Osteocyte (in vitro differentiated cells): ENCODE results near the gene SPINK6. TPM values are rescaled to one million over a fixed set of nuclear protein-coding genes. Genes with fewer than 3 reads are reported as not detected.

ENCODE experiments used
- DNase-seq: peaks from one replicate; pipeline ENCODE4 v3.0.0; 2021; ENCODE audit warnings: mixed read lengths; ENCODE audit not compliant: unreplicated experiment; ENCODE audit errors: extremely low spot score
- H3K27ac Mint-ChIP-seq: one replicate; pipeline ENCODE4 v1.8.0; 2021; ENCODE audit warnings: mild to moderate bottlenecking, mixed read lengths; ENCODE audit not compliant: unreplicated experiment
- H3K27me3 Mint-ChIP-seq: one replicate; pipeline ENCODE4 v1.8.0; 2021; ENCODE audit warnings: mixed read lengths; ENCODE audit not compliant: unreplicated experiment
- H3K36me3 Mint-ChIP-seq: one replicate; pipeline ENCODE4 v1.8.0; 2021; ENCODE audit warnings: mixed read lengths; ENCODE audit not compliant: unreplicated experiment
- H3K4me1 Mint-ChIP-seq: one replicate; pipeline ENCODE4 v1.8.0; 2021; ENCODE audit warnings: mixed read lengths; ENCODE audit not compliant: unreplicated experiment
- H3K4me3 Mint-ChIP-seq: one replicate; pipeline ENCODE4 v1.8.0; 2021; ENCODE audit warnings: mild to moderate bottlenecking, moderate library complexity, mixed read lengths; ENCODE audit not compliant: unreplicated experiment
- H3K9me3 Mint-ChIP-seq: one replicate; pipeline ENCODE4 v1.8.0; 2021; ENCODE audit warnings: mixed read lengths; ENCODE audit not compliant: unreplicated experiment
- total RNA-seq: library from RNA; stranded (reverse); gene quantifications from 2 replicates; pipeline ENCODE4 v1.2.1, GENCODE V29; 2021
- TF ChIP-seq, protein P1 (sequence below): fragments of 200-600 bp; sonication (generic); IDR thresholded peaks from 2 replicates; pipeline ENCODE4 v1.5.0; 2021; ENCODE audit warnings: antibody characterized with exemption, mild to moderate bottlenecking, moderate library complexity

SPINK6 gene
- total RNA-seq, 1 donor from 2014 or later = not detected

DNA sequence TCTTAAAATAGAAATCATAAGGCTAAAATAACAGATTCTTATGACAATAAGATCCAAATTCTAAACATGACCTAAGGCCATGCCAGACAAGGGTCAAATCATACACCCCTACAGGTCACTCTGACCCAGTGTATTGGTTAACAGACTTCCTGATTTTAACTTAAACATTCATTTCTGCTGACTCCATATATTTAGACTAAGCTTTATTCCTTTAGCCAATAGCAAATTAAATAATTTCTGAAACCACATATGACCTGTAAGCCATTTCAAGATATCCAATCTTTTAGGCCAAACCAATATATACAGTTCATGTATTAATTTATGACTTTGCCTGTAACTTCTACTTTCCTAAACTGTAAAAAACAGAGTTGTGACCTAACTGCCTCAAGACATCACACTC, 58.4 kb downstream of the SPINK6 start:
- no peak for DNase-seq
- H3K27ac Mint-ChIP-seq = no peak overlapping the region
- H3K4me1 Mint-ChIP-seq = no peaks in the 10 kb centered on the region
- TF ChIP-seq, protein P1, sequence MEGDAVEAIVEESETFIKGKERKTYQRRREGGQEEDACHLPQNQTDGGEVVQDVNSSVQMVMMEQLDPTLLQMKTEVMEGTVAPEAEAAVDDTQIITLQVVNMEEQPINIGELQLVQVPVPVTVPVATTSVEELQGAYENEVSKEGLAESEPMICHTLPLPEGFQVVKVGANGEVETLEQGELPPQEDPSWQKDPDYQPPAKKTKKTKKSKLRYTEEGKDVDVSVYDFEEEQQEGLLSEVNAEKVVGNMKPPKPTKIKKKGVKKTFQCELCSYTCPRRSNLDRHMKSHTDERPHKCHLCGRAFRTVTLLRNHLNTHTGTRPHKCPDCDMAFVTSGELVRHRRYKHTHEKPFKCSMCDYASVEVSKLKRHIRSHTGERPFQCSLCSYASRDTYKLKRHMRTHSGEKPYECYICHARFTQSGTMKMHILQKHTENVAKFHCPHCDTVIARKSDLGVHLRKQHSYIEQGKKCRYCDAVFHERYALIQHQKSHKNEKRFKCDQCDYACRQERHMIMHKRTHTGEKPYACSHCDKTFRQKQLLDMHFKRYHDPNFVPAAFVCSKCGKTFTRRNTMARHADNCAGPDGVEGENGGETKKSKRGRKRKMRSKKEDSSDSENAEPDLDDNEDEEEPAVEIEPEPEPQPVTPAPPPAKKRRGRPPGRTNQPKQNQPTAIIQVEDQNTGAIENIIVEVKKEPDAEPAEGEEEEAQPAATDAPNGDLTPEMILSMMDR = no peak
- peaks cover 20% of the 10 kb centered on the region for H3K9me3 Mint-ChIP-seq
- no peak overlapping the region for H3K4me3 Mint-ChIP-seq
- no peaks in the 10 kb centered on the region for H3K27me3 Mint-ChIP-seq
- no peaks in the 10 kb centered on the region for H3K36me3 Mint-ChIP-seq

Other genes starting within 250 kb of the SPINK6 start
- gene SPINK5, start 139.1 kb upstream of the SPINK6 start, total RNA-seq = 3.4 and 4.1 TPM in 2 replicates
- not detected in 2 replicates for gene SPINK14, start 34.5 kb upstream of the SPINK6 start, total RNA-seq
- gene MARCOL, start 35.5 kb downstream of the SPINK6 start, total RNA-seq = not detected in 2 replicates
- gene SPINK13, start 65.8 kb downstream of the SPINK6 start, total RNA-seq = not detected in 2 replicates
- gene SPINK7, start 109.4 kb downstream of the SPINK6 start, total RNA-seq = not detected in 2 replicates
- not detected in 2 replicates for gene SPINK9, start 132.5 kb downstream of the SPINK6 start, total RNA-seq
- gene FBXO38, start 180.9 kb downstream of the SPINK6 start, total RNA-seq = 50.1 TPM in 2 replicates